AG09309 (cell line): ENCODE measurements around the gene CSNK1A1.
"Not testable (repeated sequence)": the region's sequence is repeated elsewhere in the genome, so short reads cannot be mapped to it uniquely, and the experiment has no call there.

Experiments used
- DNase-seq: peaks from one replicate; pipeline ENCODE4 v3.0.0-alpha.2; 2010; ENCODE audit warnings: low read depth
- H3K4me3 ChIP-seq: 2 replicates; pipeline ENCODE4 v1.5.1; 2011; ENCODE audit warnings: mild to moderate bottlenecking, low read depth, low read length, moderate library complexity; ENCODE audit not compliant: control insufficient read depth
- CTCF ChIP-seq: IDR thresholded peaks from 2 replicates; pipeline ENCODE4 v1.5.1; 2011; ENCODE audit warnings: mild to moderate bottlenecking, low read depth, low read length, inconsistent platforms; ENCODE audit not compliant: insufficient read depth, control insufficient read depth; ENCODE audit errors: missing control alignments

Gene CSNK1A1

GRCh38 chr5:149464796-149465489 lies 86.3 kb downstream of the CSNK1A1 start:
- H3K4me3 ChIP-seq, result no peak overlapping the region
- no peak for TF ChIP-seq CTCF
- DNase-seq, result no peak

- not testable (repeated sequence) for DNase-seq, H3K4me3 ChIP-seq
Observed at GRCh38 chr5:149461907-149462306, 89.3 kb downstream of the CSNK1A1 start.

- H3K4me3 ChIP-seq, result no peak overlapping the region
- DNase-seq, result no peak
- no peak for TF ChIP-seq CTCF
Observed at GRCh38 chr5:149459891-149460290, 91.3 kb downstream of the CSNK1A1 start.

GRCh38 chr5:149457393-149457763 lies 93.9 kb downstream of the CSNK1A1 start:
- no peak overlapping the region for H3K4me3 ChIP-seq
- no peak for TF ChIP-seq CTCF
- DNase-seq, result no peak

GRCh38 chr5:149456597-149457392 lies 94.4 kb downstream of the CSNK1A1 start:
- H3K4me3 ChIP-seq, result no peak overlapping the region
- DNase-seq, result no peak
- TF ChIP-seq CTCF, result no peak

GRCh38 chr5:149455889-149456409 lies 95.3 kb downstream of the CSNK1A1 start:
- H3K4me3 ChIP-seq, result no peak overlapping the region
- TF ChIP-seq CTCF, result no peak
- DNase-seq, result no peak

- no peak for TF ChIP-seq CTCF
- DNase-seq, result no peak
- no peak overlapping the region for H3K4me3 ChIP-seq
Observed at GRCh38 chr5:149453618-149454415, 97.4 kb downstream of the CSNK1A1 start.
